Dendritic cell treated with granulocyte-macrophage colony-stimulating factor and Interleukin-4, amounts not matched to agents 40 ng/mL and 50 ng/mL, for 4 days (primary cell): ENCODE measurements around the gene KIT.

Experiments used
- H3K27ac Mint-ChIP-seq: one replicate; pipeline ENCODE4 v1.8.0; 2022; ENCODE audit warnings: mild to moderate bottlenecking, mixed read lengths
- H3K27me3 Mint-ChIP-seq: one replicate; pipeline ENCODE4 v1.8.0; 2022; ENCODE audit warnings: mild to moderate bottlenecking, mixed read lengths
- H3K36me3 Mint-ChIP-seq: one replicate; pipeline ENCODE4 v1.8.0; 2022; ENCODE audit warnings: low read depth, mixed read lengths
- H3K4me1 Mint-ChIP-seq: one replicate; pipeline ENCODE4 v1.8.0; 2022; ENCODE audit warnings: low read depth, mixed read lengths
- H3K4me3 Mint-ChIP-seq: one replicate; pipeline ENCODE4 v1.8.0; 2022; ENCODE audit warnings: mild to moderate bottlenecking, moderate library complexity, mixed read lengths
- H3K9me3 Mint-ChIP-seq: one replicate; pipeline ENCODE4 v1.8.0; 2022; ENCODE audit warnings: mixed read lengths
- intact Hi-C: fragments of 100-400 bp; cut with micrococcal nuclease; formaldehyde crosslinking; loops from one replicate; pipeline ENCODE4 v1.15.0; 2022

The KIT gene

DNA sequence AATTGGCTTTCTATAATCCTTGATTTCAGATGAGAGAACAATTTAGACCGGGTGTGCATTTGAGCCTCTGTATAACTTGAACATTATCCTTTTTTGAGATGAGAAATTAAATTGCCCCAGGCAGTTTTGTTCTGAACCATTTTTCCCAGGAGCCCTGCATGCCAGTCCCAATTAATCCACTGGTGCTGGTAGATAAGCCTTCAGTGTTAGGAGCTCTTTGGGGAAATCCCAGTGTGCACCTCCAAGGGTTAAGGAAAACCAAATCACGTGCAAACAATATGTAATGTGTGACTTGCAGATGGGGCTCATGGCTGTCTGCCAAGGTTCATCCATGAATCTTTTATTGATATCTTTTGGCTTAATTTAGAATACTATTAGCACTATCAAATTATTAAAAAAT lies 43.2 kb downstream of the KIT start:
- Mint-ChIP-seq H3K36me3 (no peaks in the 10 kb centered on the region), H3K4me3 (no peak overlapping the region), H3K27me3 (no peaks in the 10 kb centered on the region), H3K27ac (no peak overlapping the region), H3K9me3 (no peaks in the 10 kb centered on the region), H3K4me1 (no peaks in the 10 kb centered on the region)
- intact Hi-C loops = no loop called here

DNA sequence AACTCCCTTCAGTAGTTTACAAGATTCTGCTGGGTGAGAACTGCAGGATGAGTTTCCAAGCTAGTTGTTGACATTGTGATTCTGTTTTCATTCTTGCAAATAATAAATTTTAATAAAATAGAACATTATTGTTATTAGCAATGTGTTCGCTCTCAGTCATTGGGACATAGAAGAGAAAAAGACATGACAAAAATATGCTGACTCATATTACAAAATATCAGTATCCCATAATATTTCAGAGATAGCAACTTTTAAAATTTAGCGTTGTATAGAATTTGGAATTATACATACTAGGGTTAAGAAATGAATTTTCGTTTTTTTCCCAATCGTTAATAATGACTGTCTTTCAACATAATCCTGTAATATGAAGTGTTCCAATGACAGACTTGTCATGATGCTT lies 45.4 kb downstream of the KIT start:
- H3K9me3 Mint-ChIP-seq = no peaks in the 10 kb centered on the region
- H3K4me3 Mint-ChIP-seq = no peak overlapping the region
- peaks cover 5% of the 10 kb centered on the region for H3K27me3 Mint-ChIP-seq
- H3K27ac Mint-ChIP-seq = no peak overlapping the region
- H3K36me3 Mint-ChIP-seq = no peaks in the 10 kb centered on the region
- peaks cover 11% of the 10 kb centered on the region for H3K4me1 Mint-ChIP-seq
- intact Hi-C loops = no loop called here

DNA sequence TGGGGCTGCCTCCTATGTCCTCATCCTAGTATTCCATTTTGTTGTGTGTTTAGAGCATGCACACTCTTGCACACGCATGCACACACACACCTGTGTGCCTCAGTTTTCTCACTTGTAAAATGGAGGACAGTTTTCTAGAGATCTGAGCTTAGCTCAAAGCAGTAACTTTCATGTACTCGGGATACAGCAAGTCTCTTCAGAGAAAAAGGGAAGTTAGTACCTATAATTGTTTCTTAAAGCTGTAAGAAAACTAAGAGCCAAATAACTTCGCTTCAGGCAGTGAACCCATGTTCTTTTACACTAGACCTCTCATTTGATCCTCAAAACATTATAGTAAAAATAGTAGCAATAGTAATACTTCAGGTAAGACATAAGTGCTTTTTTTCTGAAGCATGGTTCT lies 49.6 kb downstream of the KIT start:
- H3K9me3 Mint-ChIP-seq = no peaks in the 10 kb centered on the region
- intact Hi-C loops = no loop called here
- H3K27ac Mint-ChIP-seq = no peak overlapping the region
- H3K27me3 Mint-ChIP-seq = peaks cover 10% of the 10 kb centered on the region
- H3K4me3 Mint-ChIP-seq = no peak overlapping the region
- H3K4me1 Mint-ChIP-seq = peaks cover 32% of the 10 kb centered on the region
- no peaks in the 10 kb centered on the region for H3K36me3 Mint-ChIP-seq

DNA sequence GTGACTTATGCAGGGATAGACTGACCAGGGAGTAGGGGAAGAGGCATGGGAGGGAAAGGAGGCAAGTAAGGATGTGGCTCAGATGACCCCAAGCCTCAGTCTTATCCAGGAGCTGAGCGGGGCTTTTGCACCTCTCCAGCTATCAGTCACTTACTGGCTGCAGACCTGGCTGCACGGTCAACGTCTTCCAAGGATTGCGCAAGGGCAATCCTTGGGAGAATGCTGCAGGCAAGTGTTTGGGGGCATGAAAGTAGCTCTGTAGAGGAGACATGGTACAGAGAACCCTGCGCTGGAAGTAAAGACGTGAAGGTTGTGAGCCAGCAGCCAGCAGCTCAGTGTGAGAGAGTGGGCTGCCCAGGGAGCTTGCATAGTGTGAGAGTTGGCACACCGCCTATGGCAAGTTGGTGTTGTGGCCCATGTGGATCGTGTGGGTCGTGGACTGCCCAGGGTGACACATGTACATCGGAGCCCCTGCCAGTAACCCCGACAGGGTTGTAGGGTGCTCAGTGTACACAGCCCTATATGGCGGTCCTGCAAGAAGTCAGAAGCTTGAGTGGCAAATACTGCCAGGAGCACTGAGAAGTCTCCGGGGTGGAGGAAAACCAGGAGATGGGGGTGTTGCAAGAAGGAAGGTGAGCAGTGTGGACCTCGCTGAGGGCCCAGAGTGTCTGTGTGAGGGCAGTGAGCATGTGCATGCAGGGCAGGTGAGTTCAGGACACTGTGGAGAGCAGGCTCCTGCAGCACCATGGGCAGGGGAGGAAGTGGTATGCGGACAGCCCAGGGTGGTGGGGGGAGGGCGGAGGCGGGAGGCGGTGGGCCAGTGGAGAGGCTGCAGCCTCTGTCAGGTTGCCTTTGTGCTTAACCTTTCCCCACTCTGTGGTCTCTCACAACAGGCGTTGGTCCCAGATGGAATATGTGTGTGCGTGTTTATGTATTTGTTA lies 50.9 kb downstream of the KIT start:
- Mint-ChIP-seq H3K36me3 (no peaks in the 10 kb centered on the region), H3K27ac (no peak overlapping the region), H3K9me3 (no peaks in the 10 kb centered on the region), H3K4me3 (no peak overlapping the region), H3K4me1 (peaks cover 32% of the 10 kb centered on the region), H3K27me3 (peaks cover 10% of the 10 kb centered on the region)
- intact Hi-C loops = no loop called here

DNA sequence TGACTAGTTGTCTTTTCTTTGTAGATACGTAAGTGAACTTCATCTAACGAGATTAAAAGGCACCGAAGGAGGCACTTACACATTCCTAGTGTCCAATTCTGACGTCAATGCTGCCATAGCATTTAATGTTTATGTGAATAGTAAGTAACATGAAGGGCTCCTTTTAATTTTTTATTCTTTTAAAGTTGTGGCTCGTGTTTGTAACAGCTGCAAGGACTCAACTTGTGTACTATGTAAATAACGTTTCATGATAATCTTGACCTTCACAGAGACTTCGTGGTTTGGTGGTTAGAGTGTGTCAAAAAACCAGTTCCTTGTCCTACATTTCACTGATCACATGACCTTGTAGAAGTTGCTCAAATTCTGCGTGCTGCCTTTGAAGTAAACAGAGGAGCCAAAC lies 51.6 kb downstream of the KIT start:
- intact Hi-C loops = no loop called here
- Mint-ChIP-seq H3K9me3 (no peaks in the 10 kb centered on the region), H3K27ac (no peak overlapping the region), H3K4me1 (peaks cover 32% of the 10 kb centered on the region), H3K36me3 (no peaks in the 10 kb centered on the region), H3K27me3 (peaks cover 10% of the 10 kb centered on the region), H3K4me3 (no peak overlapping the region)

DNA sequence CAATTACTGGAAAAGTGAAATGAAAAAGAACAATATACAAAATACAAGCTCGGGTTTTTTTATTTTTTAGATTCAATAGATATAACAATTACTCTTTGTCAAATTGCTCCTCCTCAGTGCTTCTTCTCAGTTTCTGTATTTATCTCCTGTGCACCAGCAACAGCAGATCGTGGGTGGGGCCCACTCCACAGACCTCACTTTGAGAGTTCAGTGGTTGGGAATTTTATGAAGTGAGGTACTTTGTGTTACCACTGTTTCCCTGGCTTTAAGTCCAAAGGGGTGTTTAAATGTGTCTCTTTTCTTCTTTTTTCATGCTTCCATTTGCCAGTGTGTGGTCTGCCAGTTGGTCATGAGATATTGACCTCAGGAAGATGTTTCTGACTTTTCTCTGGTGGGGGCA lies 54.4 kb downstream of the KIT start:
- H3K27ac Mint-ChIP-seq = no peak overlapping the region
- H3K4me3 Mint-ChIP-seq = no peak overlapping the region
- H3K4me1 Mint-ChIP-seq = peaks cover 30% of the 10 kb centered on the region
- H3K36me3 Mint-ChIP-seq = no peaks in the 10 kb centered on the region
- peaks cover 10% of the 10 kb centered on the region for H3K27me3 Mint-ChIP-seq
- intact Hi-C loops = no loop called here
- no peaks in the 10 kb centered on the region for H3K9me3 Mint-ChIP-seq

DNA sequence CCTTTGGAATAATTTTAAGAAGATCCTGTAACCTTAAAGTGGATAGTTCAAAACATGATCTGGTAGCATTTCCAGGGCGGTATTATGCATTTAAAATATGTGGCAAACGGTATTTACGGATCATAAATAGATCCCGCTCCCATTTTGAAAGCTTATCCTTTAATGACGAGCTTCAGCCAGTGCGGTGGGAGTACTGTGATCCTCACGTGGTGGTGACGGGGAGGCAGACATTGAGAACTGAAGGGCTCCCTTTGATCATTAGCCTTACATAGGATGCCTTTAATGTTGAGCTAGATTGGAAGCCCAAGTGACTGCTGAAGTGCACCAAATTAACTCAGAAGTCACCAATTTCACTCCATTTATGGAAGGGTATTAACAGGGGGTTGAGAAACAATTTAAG lies 56.9 kb downstream of the KIT start:
- no peaks in the 10 kb centered on the region for H3K27me3 Mint-ChIP-seq
- intact Hi-C loops = no loop called here
- H3K4me3 Mint-ChIP-seq = no peak overlapping the region
- H3K36me3 Mint-ChIP-seq = no peaks in the 10 kb centered on the region
- H3K27ac Mint-ChIP-seq = no peak overlapping the region
- H3K9me3 Mint-ChIP-seq = no peaks in the 10 kb centered on the region
- H3K4me1 Mint-ChIP-seq = peaks cover 6% of the 10 kb centered on the region

DNA sequence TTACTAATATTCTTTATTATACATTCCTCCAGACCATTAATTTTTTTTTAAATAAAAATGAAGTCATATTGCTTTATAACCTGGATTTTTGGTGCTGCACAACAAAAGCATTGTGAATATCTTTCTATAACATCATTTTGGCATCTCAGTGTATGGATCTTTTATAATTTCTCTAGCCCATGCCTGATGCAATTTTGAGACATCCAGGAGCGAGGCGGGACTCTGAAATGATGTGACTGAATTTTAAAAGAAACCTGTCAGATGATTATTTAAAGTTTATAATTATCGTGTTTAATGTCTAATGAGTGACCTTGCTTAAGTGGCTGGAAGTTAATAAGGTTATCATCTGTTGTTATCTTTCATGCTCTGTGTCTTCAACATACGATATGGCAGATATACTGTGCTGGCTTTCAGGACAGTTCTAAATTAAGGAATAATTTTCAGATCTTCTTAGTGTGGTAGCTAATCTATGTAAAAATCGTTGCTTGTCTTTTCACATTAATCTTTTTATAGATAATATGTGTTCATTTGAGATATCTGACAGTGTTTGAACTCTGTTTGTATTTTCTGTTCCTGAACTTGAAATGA lies 58.8 kb downstream of the KIT start:
- H3K27ac Mint-ChIP-seq = no peak overlapping the region
- H3K36me3 Mint-ChIP-seq = no peaks in the 10 kb centered on the region
- no peaks in the 10 kb centered on the region for H3K9me3 Mint-ChIP-seq
- no peak overlapping the region for H3K4me3 Mint-ChIP-seq
- intact Hi-C loops = no loop called here
- H3K27me3 Mint-ChIP-seq = no peaks in the 10 kb centered on the region
- H3K4me1 Mint-ChIP-seq = no peaks in the 10 kb centered on the region

DNA sequence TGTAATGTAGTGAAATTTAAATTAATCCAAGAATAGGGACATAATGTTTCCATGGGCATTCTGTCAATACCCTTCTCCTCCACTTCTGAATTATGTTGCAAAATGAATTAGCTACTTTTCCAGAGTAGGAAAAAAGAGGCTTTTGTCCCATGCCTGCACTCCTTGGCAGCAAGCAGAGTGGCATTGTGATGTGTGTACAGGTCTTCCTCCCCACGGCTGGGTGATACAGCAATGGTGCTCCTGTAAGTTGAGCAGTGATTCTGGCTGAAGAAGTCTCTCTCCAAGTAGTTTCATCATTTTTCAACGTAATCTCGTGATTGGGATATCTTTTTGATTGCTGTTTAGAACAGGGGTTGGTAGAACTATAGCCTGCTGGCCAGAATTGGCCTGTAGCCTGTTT lies 59.9 kb downstream of the KIT start:
- no peak overlapping the region for H3K27ac Mint-ChIP-seq
- no peaks in the 10 kb centered on the region for H3K9me3 Mint-ChIP-seq
- no peaks in the 10 kb centered on the region for H3K27me3 Mint-ChIP-seq
- no peak overlapping the region for H3K4me3 Mint-ChIP-seq
- H3K4me1 Mint-ChIP-seq = no peaks in the 10 kb centered on the region
- no peaks in the 10 kb centered on the region for H3K36me3 Mint-ChIP-seq
- intact Hi-C loops = no loop called here

DNA sequence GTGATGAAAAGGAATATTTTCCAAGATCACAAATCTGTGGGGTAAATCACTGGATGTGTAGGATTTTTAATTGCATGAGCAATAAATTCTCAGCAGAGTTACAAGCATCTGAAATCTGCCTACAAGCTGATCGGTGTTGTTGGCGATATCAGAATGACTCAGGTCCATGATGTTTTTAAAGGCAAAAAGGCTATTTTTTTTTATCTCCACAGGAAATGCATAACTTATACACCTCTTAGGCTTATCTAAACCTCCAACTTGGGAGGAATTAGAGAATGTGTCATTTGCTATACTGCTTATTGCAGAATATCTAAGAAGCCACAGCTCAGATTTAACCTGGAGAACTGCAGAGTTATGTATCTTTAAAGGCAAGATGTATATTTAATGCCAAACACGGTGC lies 61.6 kb downstream of the KIT start:
- H3K4me3 Mint-ChIP-seq = no peak overlapping the region
- intact Hi-C loops = no loop called here
- H3K4me1 Mint-ChIP-seq = no peaks in the 10 kb centered on the region
- no peak overlapping the region for H3K27ac Mint-ChIP-seq
- no peaks in the 10 kb centered on the region for H3K36me3 Mint-ChIP-seq
- no peaks in the 10 kb centered on the region for H3K27me3 Mint-ChIP-seq
- H3K9me3 Mint-ChIP-seq = no peaks in the 10 kb centered on the region

DNA sequence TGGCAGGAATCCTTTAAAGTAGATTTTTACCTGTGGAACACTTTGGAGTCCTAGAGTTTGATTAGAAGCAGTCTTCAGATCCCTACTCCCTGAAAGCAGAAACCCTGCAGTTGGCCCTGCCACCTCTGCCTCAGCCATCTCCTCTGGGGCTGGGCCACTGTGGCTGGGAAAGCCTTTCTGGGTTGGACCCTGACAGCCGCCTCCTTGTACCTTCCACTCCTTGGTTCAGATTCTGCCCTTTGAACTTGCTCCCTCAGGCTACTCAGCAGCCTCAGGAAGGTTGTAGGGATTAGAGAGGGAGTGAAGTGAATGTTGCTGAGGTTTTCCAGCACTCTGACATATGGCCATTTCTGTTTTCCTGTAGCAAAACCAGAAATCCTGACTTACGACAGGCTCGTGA lies 65.5 kb downstream of the KIT start:
- Mint-ChIP-seq H3K27ac (no peak overlapping the region), H3K36me3 (no peaks in the 10 kb centered on the region), H3K4me3 (no peak overlapping the region), H3K27me3 (no peaks in the 10 kb centered on the region), H3K4me1 (no peaks in the 10 kb centered on the region), H3K9me3 (no peaks in the 10 kb centered on the region)
- intact Hi-C loops = no loop called here

DNA sequence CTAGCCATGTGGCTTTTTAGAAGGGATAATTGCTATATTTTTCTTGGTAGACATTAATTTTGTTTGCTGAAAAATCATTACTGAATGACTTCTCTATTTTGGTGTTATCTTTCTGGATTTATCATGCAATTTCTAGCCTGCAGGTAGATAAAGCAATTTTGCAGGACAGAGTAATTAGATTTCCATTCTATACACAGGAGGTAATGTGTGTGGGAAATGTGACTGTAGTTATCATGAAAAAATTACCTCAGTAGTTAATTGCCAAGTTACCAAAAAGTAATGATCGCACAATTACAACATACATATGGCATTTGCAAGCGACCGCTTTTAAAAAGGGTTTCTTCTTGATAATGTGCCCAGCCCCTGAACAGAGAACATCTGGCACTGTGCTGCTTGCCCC lies 66.1 kb downstream of the KIT start:
- H3K4me3 Mint-ChIP-seq = no peak overlapping the region
- H3K27ac Mint-ChIP-seq = no peak overlapping the region

DNA sequence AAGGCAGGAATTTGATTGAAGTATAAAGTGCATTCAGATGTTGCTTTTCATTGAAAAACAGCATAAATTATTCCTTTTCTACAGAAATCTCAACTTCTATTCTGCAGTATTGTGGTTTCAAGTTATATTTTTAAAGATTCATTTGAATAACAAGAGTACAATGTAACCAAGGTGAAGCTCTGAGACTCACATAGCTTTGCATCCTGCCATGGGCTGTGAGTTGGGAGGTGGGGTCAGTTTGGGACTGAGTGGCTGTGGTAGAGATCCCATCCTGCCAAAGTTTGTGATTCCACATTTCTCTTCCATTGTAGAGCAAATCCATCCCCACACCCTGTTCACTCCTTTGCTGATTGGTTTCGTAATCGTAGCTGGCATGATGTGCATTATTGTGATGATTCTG lies 69.2 kb downstream of the KIT start:
- no peaks in the 10 kb centered on the region for H3K4me1 Mint-ChIP-seq
- no peaks in the 10 kb centered on the region for H3K27me3 Mint-ChIP-seq
- no peak overlapping the region for H3K4me3 Mint-ChIP-seq
- H3K27ac Mint-ChIP-seq = no peak overlapping the region
- intact Hi-C loops = no loop called here
- no peaks in the 10 kb centered on the region for H3K9me3 Mint-ChIP-seq
- H3K36me3 Mint-ChIP-seq = no peaks in the 10 kb centered on the region

More for the DNA sequence above, 66.1 kb downstream of the KIT start:
- intact Hi-C loops = no loop called here
- Mint-ChIP-seq H3K27me3 (no peaks in the 10 kb centered on the region), H3K4me1 (no peaks in the 10 kb centered on the region), H3K9me3 (no peaks in the 10 kb centered on the region), H3K36me3 (no peaks in the 10 kb centered on the region)

DNA sequence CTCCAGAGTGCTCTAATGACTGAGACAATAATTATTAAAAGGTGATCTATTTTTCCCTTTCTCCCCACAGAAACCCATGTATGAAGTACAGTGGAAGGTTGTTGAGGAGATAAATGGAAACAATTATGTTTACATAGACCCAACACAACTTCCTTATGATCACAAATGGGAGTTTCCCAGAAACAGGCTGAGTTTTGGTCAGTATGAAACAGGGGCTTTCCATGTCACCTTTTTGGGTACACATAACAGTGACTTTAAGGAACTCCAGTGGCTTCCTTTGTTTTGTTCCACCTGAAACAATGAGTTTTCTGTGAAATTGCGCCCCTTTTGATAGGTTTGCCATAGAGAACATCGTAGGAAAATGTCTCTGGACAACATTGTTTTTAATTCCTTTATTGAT lies 69.6 kb downstream of the KIT start:
- Mint-ChIP-seq H3K4me3 (no peak overlapping the region), H3K4me1 (no peaks in the 10 kb centered on the region), H3K36me3 (no peaks in the 10 kb centered on the region), H3K27ac (no peak overlapping the region), H3K9me3 (no peaks in the 10 kb centered on the region), H3K27me3 (no peaks in the 10 kb centered on the region)
- intact Hi-C loops = no loop called here

DNA sequence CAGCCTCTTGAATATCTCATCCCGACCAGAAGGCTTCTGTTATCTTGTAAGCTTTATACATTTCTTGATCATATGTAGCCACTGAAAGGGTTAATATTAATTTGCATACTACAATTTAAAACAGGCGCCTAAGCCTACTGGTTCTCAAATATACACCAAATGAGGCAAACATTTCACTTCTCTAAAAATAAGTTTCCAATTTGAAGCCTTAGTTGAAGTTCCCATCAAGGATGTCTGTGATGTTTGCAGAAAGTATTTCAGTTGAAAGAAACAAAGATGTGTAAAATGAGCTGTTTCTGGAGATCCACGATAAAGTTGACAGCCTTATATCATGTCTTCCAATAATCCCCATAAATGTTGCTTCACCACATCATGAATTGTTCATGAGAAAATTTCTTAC lies 70.6 kb downstream of the KIT start:
- H3K4me1 Mint-ChIP-seq = no peaks in the 10 kb centered on the region
- H3K27me3 Mint-ChIP-seq = no peaks in the 10 kb centered on the region
- H3K27ac Mint-ChIP-seq = no peak overlapping the region

More for the DNA sequence above, 70.6 kb downstream of the KIT start:
- no peak overlapping the region for H3K4me3 Mint-ChIP-seq
- no peaks in the 10 kb centered on the region for H3K9me3 Mint-ChIP-seq
- intact Hi-C loops = no loop called here
- no peaks in the 10 kb centered on the region for H3K36me3 Mint-ChIP-seq
